ENCODE results near the gene PARVG.

PARVG gene

GRCh38 chr22:44181033-44181911, 547 bp downstream of the PARVG start:
- DNase-seq (ENCODE audit: low read depth): no peak

GRCh38 chr22:44181912-44182587, 1.3 kb downstream of the PARVG start:
- DNase-seq (ENCODE audit: low read depth): no peak

GRCh38 chr22:44182588-44183286, 2.0 kb downstream of the PARVG start:
- DNase-seq (ENCODE audit: low read depth): no peak

- DNase-seq (ENCODE audit: low read depth): no peak
Observed at GRCh38 chr22:44183287-44183588, 2.5 kb downstream of the PARVG start.

GRCh38 chr22:44184006-44184405, 3.3 kb downstream of the PARVG start:
- DNase-seq (ENCODE audit: low read depth): no peak

- no peak for DNase-seq (ENCODE audit: low read depth)
Observed at GRCh38 chr22:44185237-44186120, 4.8 kb downstream of the PARVG start.

- DNase-seq (ENCODE audit: low read depth): no peak
Observed at GRCh38 chr22:44186121-44186510, 5.4 kb downstream of the PARVG start.

GRCh38 chr22:44186737-44187136, 6.0 kb downstream of the PARVG start:
- DNase-seq (ENCODE audit: low read depth): no peak

GRCh38 chr22:44187652-44188230, 7.0 kb downstream of the PARVG start:
- DNase-seq (ENCODE audit: low read depth): no peak

GRCh38 chr22:44188316-44188715, 7.6 kb downstream of the PARVG start:
- no peak for DNase-seq (ENCODE audit: low read depth)

GRCh38 chr22:44188986-44189630, 8.4 kb downstream of the PARVG start:
- no peak for DNase-seq (ENCODE audit: low read depth)

- DNase-seq (ENCODE audit: low read depth): no peak
Observed at GRCh38 chr22:44190381-44190976, 9.8 kb downstream of the PARVG start.

GRCh38 chr22:44191036-44191454, 10.3 kb downstream of the PARVG start:
- DNase-seq (ENCODE audit: low read depth): no peak

- no peak for DNase-seq (ENCODE audit: low read depth)
Observed at GRCh38 chr22:44192098-44192815, 11.5 kb downstream of the PARVG start.

- no peak for DNase-seq (ENCODE audit: low read depth)
Observed at GRCh38 chr22:44192816-44193534, 12.2 kb downstream of the PARVG start.

GRCh38 chr22:44193535-44193891, 12.8 kb downstream of the PARVG start:
- no peak for DNase-seq (ENCODE audit: low read depth)

- DNase-seq (ENCODE audit: low read depth): no peak
Observed at GRCh38 chr22:44194569-44194968, 13.8 kb downstream of the PARVG start.

GRCh38 chr22:44195189-44195871, 14.6 kb downstream of the PARVG start:
- DNase-seq (ENCODE audit: low read depth): no peak

- DNase-seq (ENCODE audit: low read depth): no peak
Observed at GRCh38 chr22:44196241-44196640, 15.5 kb downstream of the PARVG start.
